Measurements from ENCODE around the gene GIMAP6. TPM values are rescaled to one million over a fixed set of nuclear protein-coding genes. Genes with fewer than 3 reads are reported as not detected.

Gene GIMAP6
- total and polyA plus RNA-seq, 12 donors = 9.9 to 50.6 (median 23.9) TPM

Other genes with a start within 250 kb of the GIMAP6 start
- 10 to 100 TPM in 5 of 9 donors, 1 to 10 TPM in 4; 6.1 to 18.4 (median 11.2) TPM for gene GIMAP8, start 181.8 kb downstream of the GIMAP6 start, total RNA-seq
- gene GIMAP8, start 181.8 kb downstream of the GIMAP6 start, polyA plus RNA-seq = 1 to 10 TPM; 6.1 to 9.3 (median 6.8) TPM
- 10 to 100 TPM in 7 of 9 donors, 1 to 10 TPM in 2; 4.2 to 24.8 (median 15.9) TPM for gene GIMAP7, start 117.5 kb downstream of the GIMAP6 start, total RNA-seq
- 10 to 100 TPM; 17.6 to 39.3 (median 24.7) TPM for gene GIMAP7, start 117.5 kb downstream of the GIMAP6 start, polyA plus RNA-seq
- gene GIMAP4, start 65.0 kb downstream of the GIMAP6 start, total RNA-seq = 10 to 100 TPM; 24.6 to 52.7 (median 37.8) TPM
- 10 to 100 TPM; 19.6 to 35.6 (median 27.9) TPM for gene GIMAP4, start 65.0 kb downstream of the GIMAP6 start, polyA plus RNA-seq
- gene GIMAP2, start 53.3 kb upstream of the GIMAP6 start, total RNA-seq = 10 to 100 TPM in 7 of 9 donors, 1 to 10 TPM in 2; 6.6 to 23.6 (median 15.4) TPM
- gene GIMAP2, start 53.3 kb upstream of the GIMAP6 start, polyA plus RNA-seq = 10 to 100 TPM in 1 of 3 donors, 1 to 10 TPM in 2; 5.2 to 10.9 (median 7.8) TPM
- gene GIMAP1, start 84.2 kb upstream of the GIMAP6 start, total RNA-seq = 10 to 100 TPM in 1 of 9 donors, 1 to 10 TPM in 8; 1.6 to 11.2 (median 6.6) TPM
- 1 to 10 TPM; 1.5 to 4.7 (median 4.2) TPM for gene GIMAP1, start 84.2 kb upstream of the GIMAP6 start, polyA plus RNA-seq
- gene GIMAP5, start 105.0 kb upstream of the GIMAP6 start, total RNA-seq = 10 to 100 TPM in 8 of 9 donors, 1 to 10 TPM in 1; 7.9 to 65.0 (median 18.9) TPM
- gene GIMAP5, start 105.0 kb upstream of the GIMAP6 start, polyA plus RNA-seq = 10 to 100 TPM; 13.2 to 32.9 (median 29.7) TPM
- 10 to 100 TPM in 8 of 9 donors, 1 to 10 TPM in 1; 1.8 to 99.1 (median 39.7) TPM for gene TMEM176B, start 168.0 kb upstream of the GIMAP6 start, total RNA-seq
- 10 to 100 TPM; 12.0 to 33.6 (median 12.6) TPM for gene TMEM176B, start 168.0 kb upstream of the GIMAP6 start, polyA plus RNA-seq
- gene TMEM176A, start 168.4 kb upstream of the GIMAP6 start, total RNA-seq = 10 to 100 TPM in 8 of 9 donors, under 1 TPM in 1; 0.78 to 70.9 (median 28.0) TPM
- 10 to 100 TPM; 14.6 to 46.4 (median 15.7) TPM for gene TMEM176A, start 168.4 kb upstream of the GIMAP6 start, polyA plus RNA-seq
- under 1 TPM in 3 of 9 donors, not detected in 6; 0.11 to 0.29 (median 0.15) TPM for gene AOC1, start 220.1 kb upstream of the GIMAP6 start, total RNA-seq
- under 1 TPM in 2 of 3 donors, not detected in 1; 0.10 to 0.32 TPM for gene AOC1, start 220.1 kb upstream of the GIMAP6 start, polyA plus RNA-seq